ENCODE results near the gene COL1A2. TPM values are rescaled to one million over a fixed set of nuclear protein-coding genes. Genes with fewer than 3 reads are reported as not detected.
A peak's percentile ranks its signal among the peaks of the same experiment; 100 is the strongest.

The COL1A2 gene
- total RNA-seq, 4 donors from 2014 or later: 227 to 697 (median 347) TPM

GRCh38 chr7:94351703-94352102 lies 43.0 kb upstream of the COL1A2 start:
- peaks cover 5 to 66% (median 59%) of the 10 kb centered on the region in 4 donors for H3K4me1 ChIP-seq
- no peaks in the 10 kb centered on the region for H3K27me3 ChIP-seq
- H3K27ac ChIP-seq (replicated peaks in 1 of 4): no peak overlapping the region
- TF ChIP-seq CTCF (IDR thresholded peaks at IDR 0.05): no peak
- no peak for TF ChIP-seq EP300 (IDR thresholded peaks at IDR 0.05)
- TF ChIP-seq POLR2AphosphoS5 (IDR thresholded peaks at IDR 0.05): no peak
- TF ChIP-seq POLR2A (IDR thresholded peaks at IDR 0.05; ENCODE audit: low read depth): no peak
- no peaks in the 10 kb centered on the region for H3K36me3 ChIP-seq
- WGBS: 83% methylated on average over 4 of the region's 4 CpGs
- H3K4me3 ChIP-seq: no peak overlapping the region
- no peaks in the 10 kb centered on the region for H3K9me3 ChIP-seq
- no peak for DNase-seq (ENCODE audit: extremely low spot score)
- intact Hi-C loops (cut with DNase I): no loop called here

- no peak for DNase-seq (ENCODE audit: extremely low spot score)
- H3K4me3 ChIP-seq: no peak overlapping the region
- H3K36me3 ChIP-seq: no peaks in the 10 kb centered on the region
- peaks cover 5 to 55% (median 47%) of the 10 kb centered on the region in 4 donors for H3K4me1 ChIP-seq
- TF ChIP-seq EP300 (IDR thresholded peaks at IDR 0.05): no peak
- no peak for TF ChIP-seq POLR2A (IDR thresholded peaks at IDR 0.05; ENCODE audit: low read depth)
- no peak for TF ChIP-seq CTCF (IDR thresholded peaks at IDR 0.05)
- no peak for TF ChIP-seq POLR2AphosphoS5 (IDR thresholded peaks at IDR 0.05)
- H3K27me3 ChIP-seq: no peaks in the 10 kb centered on the region
- H3K27ac ChIP-seq (replicated peaks in 1 of 4): no peak overlapping the region
- H3K9me3 ChIP-seq: no peaks in the 10 kb centered on the region
- intact Hi-C loops (cut with DNase I): no loop called here
- WGBS: 74% methylated on average over 7 of the region's 7 CpGs
Measured at GRCh38 chr7:94352887-94353286, 41.8 kb upstream of the COL1A2 start.

- no peak overlapping the region for H3K4me3 ChIP-seq
- no peaks in the 10 kb centered on the region for H3K27me3 ChIP-seq
- peak overlapping the region; percentile 48 to 58 (median 54) for H3K27ac ChIP-seq (replicated peaks in 1 of 4)
- TF ChIP-seq POLR2A (IDR thresholded peaks at IDR 0.05; ENCODE audit: low read depth) (no peak), POLR2AphosphoS5 (IDR thresholded peaks at IDR 0.05) (no peak), CTCF (IDR thresholded peaks at IDR 0.05) (no peak)
- no peak for DNase-seq (ENCODE audit: extremely low spot score)
- intact Hi-C loops (cut with DNase I): no loop called here
- no peaks in the 10 kb centered on the region for H3K36me3 ChIP-seq
- no peaks in the 10 kb centered on the region for H3K9me3 ChIP-seq
- H3K4me1 ChIP-seq: peaks cover 0 to 35% (median 28%) of the 10 kb centered on the region in 4 donors
Measured at GRCh38 chr7:94354953-94355352, 39.7 kb upstream of the COL1A2 start.

- 50% methylated on average over 7 of the region's 7 CpGs for WGBS
- Histone ChIP-seq H3K4me1 (peaks cover 0 to 32% (median 26%) of the 10 kb centered on the region in 4 donors), H3K4me3 (no peak overlapping the region), H3K9me3 (no peaks in the 10 kb centered on the region), H3K27ac (replicated peaks in 1 of 4) (peak overlapping the region; percentile 48 to 58 (median 54)), H3K27me3 (no peaks in the 10 kb centered on the region), H3K36me3 (no peaks in the 10 kb centered on the region)
- TF ChIP-seq CTCF (IDR thresholded peaks at IDR 0.05) (no peak), POLR2A (IDR thresholded peaks at IDR 0.05; ENCODE audit: low read depth) (no peak), EP300 (IDR thresholded peaks at IDR 0.05) (no peak), POLR2AphosphoS5 (IDR thresholded peaks at IDR 0.05) (no peak)
- intact Hi-C loops (cut with DNase I): no loop called here
- DNase-seq (ENCODE audit: extremely low spot score): no peak
Measured at GRCh38 chr7:94355454-94355853, 39.2 kb upstream of the COL1A2 start.

- no peak overlapping the region for H3K27ac ChIP-seq (replicated peaks in 1 of 4)
- 95% methylated on average over 3 of the region's 3 CpGs for WGBS
- peaks cover 0 to 21% (median 18%) of the 10 kb centered on the region in 4 donors for H3K4me1 ChIP-seq
- no peak for TF ChIP-seq POLR2AphosphoS5 (IDR thresholded peaks at IDR 0.05)
- H3K4me3 ChIP-seq: no peak overlapping the region
- DNase-seq (ENCODE audit: extremely low spot score): no peak
- no peaks in the 10 kb centered on the region for H3K9me3 ChIP-seq
- intact Hi-C loops (cut with DNase I): no loop called here
- no peaks in the 10 kb centered on the region for H3K36me3 ChIP-seq
- no peaks in the 10 kb centered on the region for H3K27me3 ChIP-seq
Measured at GRCh38 chr7:94357076-94357475, 37.6 kb upstream of the COL1A2 start.

Measured in esophagus muscularis mucosa (tissue), 4 donors.